ENCODE data around the gene CNTNAP4.

Gene CNTNAP4

DNA sequence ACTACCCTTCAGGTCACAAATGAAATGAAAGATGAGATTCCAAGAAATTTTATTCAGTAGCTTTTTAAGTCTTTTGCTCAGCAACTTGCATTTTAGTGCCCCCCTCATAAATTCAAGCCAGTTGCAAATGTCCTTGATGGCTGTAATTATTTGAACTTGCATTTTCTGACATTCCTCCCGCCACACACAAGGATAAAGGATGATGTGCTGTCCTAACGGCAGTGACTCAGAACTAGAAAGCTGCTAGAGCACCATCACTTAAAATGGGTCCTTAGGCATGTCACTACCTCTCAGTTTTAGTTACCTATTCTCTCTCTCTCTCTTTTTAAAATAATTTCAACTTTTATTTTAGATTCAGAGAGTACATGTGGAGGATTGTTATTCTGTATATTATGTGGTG, 306.7 kb downstream of the CNTNAP4 start:
- no peak for DNase-seq (ENCODE audit: low read depth)

DNA sequence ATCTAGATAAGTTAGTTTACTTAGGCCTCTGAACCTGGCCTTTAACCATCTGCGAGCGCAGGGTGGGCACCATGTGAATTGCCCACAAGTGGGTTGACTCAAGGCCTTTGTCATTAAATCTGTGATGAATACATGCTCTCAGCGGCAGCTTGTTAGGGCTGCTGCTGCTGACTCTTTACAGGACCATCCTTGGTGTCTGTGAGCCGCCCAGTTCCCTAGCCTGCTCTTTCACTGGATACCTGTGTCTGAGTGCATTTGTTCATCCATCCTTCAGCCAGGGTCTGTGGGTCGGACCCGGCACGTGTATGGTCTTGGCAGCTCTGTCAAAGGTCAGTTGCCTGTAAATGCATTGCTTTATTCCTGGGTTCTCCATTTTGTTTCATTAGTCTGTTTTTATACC, 321.3 kb downstream of the CNTNAP4 start:
- DNase-seq (ENCODE audit: low read depth): no peak

DNA sequence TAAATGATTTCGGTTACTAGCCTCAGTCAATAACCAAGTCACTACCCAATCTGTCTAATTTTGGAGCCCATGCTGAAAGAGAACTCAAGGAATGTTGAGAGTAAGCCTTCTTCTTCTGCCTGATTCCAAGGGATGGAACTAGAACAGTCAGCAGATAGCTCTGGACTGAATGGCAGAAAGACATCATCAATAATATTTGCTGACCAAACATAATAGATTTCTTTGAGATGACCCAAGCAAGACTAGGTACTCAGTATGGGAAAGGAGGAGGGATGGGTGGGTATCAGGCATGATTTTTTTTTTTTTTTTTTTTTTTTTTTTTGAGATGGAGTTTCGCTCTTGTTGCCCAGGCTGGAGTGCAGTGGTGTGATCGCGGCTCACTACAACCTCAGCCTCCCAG, 330.1 kb downstream of the CNTNAP4 start:
- DNase-seq (ENCODE audit: low read depth): no peak
